ENCODE results near the gene PPP1R13L. TPM values are rescaled to one million over a fixed set of nuclear protein-coding genes. Genes with fewer than 3 reads are reported as not detected.

Gene PPP1R13L
- total RNA-seq, 1 experiment from 2014 or later = 27.5 TPM

DNA sequence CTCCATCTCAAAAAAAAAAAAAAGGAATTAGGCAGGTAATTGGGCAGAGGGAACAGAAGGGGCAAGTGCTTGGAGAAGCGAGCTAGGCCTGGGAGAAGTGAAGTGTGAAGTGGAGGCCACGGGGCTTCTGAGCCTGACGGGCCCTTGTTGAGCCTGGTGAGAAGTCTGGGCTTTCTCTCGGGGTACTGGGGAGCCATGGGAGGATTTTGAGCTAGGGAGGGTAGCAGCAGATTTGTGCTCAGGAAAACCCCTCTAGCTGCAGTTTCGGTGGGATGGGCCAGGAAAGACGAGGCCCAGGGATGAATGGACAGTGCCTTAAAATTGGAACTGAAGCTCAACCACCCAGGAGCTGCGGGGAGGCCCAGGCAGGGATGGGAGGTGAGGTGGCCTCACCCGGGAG lies 9.6 kb upstream of the PPP1R13L start:
- DNase-seq (ENCODE audit: low spot score) (no peak), ATAC-seq (no peak)
- Mint-ChIP-seq H3K4me1 (no peaks in the 10 kb centered on the region), H3K27ac (no peak overlapping the region), H3K9me3 (no peaks in the 10 kb centered on the region), H3K36me3 (peaks cover 33% of the 10 kb centered on the region), H3K4me3 (no peak overlapping the region), H3K27me3 (ENCODE audit: low read depth) (no peaks in the 10 kb centered on the region)
- POLR2A ChIA-PET = interaction anchor here (0.6 to 1.0 kb wide), 2 partner anchors 14 to 31 kb away, joined by 5 read pairs; no protein-coding TSS in a partner anchor
- CTCF ChIA-PET = interaction anchor here (0.6 to 3.8 kb wide), 6 partner anchors 11 to 68 kb away, joined by 3 to 21 read pairs (median 3); partner anchors contain the start of gene PPP1R13L
- TF ChIP-seq PRRX2 (CRISPR knock-in tag; IDR thresholded peaks at IDR 0.05) (no peak), NFYB (CRISPR knock-in tag; conservative IDR thresholded peaks at IDR 0.05; ENCODE audit: low read depth) (no peak), ZNF396 (CRISPR knock-in tag; IDR thresholded peaks at IDR 0.05; ENCODE audit: borderline replicate concordance) (no peak), GRHL2 (CRISPR knock-in tag; IDR thresholded peaks at IDR 0.05; ENCODE audit: insufficient replicate concordance, severe bottlenecking) (no peak), GTF2I (CRISPR knock-in tag; conservative IDR thresholded peaks at IDR 0.05) (no peak), ETV6 (CRISPR knock-in tag; IDR thresholded peaks at IDR 0.05) (no peak), ELF4 (CRISPR knock-in tag; IDR thresholded peaks at IDR 0.05; ENCODE audit: low read depth) (no peak), NR2C2 (CRISPR knock-in tag; IDR thresholded peaks at IDR 0.05) (no peak), ZNF671 (CRISPR knock-in tag; IDR thresholded peaks at IDR 0.05) (no peak), FOXK1 (CRISPR knock-in tag; IDR thresholded peaks at IDR 0.05) (no peak), GABPB1 (CRISPR knock-in tag; IDR thresholded peaks at IDR 0.05) (no peak), TCF7 (CRISPR knock-in tag; IDR thresholded peaks at IDR 0.05; ENCODE audit: low read depth) (no peak), NFE2L1 (CRISPR knock-in tag; IDR thresholded peaks at IDR 0.05) (no peak)
- TF ChIP-seq, protein P1, sequence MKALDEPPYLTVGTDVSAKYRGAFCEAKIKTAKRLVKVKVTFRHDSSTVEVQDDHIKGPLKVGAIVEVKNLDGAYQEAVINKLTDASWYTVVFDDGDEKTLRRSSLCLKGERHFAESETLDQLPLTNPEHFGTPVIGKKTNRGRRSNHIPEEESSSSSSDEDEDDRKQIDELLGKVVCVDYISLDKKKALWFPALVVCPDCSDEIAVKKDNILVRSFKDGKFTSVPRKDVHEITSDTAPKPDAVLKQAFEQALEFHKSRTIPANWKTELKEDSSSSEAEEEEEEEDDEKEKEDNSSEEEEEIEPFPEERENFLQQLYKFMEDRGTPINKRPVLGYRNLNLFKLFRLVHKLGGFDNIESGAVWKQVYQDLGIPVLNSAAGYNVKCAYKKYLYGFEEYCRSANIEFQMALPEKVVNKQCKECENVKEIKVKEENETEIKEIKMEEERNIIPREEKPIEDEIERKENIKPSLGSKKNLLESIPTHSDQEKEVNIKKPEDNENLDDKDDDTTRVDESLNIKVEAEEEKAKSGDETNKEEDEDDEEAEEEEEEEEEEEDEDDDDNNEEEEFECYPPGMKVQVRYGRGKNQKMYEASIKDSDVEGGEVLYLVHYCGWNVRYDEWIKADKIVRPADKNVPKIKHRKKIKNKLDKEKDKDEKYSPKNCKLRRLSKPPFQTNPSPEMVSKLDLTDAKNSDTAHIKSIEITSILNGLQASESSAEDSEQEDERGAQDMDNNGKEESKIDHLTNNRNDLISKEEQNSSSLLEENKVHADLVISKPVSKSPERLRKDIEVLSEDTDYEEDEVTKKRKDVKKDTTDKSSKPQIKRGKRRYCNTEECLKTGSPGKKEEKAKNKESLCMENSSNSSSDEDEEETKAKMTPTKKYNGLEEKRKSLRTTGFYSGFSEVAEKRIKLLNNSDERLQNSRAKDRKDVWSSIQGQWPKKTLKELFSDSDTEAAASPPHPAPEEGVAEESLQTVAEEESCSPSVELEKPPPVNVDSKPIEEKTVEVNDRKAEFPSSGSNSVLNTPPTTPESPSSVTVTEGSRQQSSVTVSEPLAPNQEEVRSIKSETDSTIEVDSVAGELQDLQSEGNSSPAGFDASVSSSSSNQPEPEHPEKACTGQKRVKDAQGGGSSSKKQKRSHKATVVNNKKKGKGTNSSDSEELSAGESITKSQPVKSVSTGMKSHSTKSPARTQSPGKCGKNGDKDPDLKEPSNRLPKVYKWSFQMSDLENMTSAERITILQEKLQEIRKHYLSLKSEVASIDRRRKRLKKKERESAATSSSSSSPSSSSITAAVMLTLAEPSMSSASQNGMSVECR (CRISPR knock-in tag; IDR thresholded peaks at IDR 0.05; ENCODE audit: borderline replicate concordance) = no peak
- TF ChIP-seq, protein P2, sequence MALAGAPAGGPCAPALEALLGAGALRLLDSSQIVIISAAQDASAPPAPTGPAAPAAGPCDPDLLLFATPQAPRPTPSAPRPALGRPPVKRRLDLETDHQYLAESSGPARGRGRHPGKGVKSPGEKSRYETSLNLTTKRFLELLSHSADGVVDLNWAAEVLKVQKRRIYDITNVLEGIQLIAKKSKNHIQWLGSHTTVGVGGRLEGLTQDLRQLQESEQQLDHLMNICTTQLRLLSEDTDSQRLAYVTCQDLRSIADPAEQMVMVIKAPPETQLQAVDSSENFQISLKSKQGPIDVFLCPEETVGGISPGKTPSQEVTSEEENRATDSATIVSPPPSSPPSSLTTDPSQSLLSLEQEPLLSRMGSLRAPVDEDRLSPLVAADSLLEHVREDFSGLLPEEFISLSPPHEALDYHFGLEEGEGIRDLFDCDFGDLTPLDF (CRISPR knock-in tag; IDR thresholded peaks at IDR 0.05) = no peak
- TF ChIP-seq, protein P3, sequence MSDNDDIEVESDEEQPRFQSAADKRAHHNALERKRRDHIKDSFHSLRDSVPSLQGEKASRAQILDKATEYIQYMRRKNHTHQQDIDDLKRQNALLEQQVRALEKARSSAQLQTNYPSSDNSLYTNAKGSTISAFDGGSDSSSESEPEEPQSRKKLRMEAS (CRISPR knock-in tag; IDR thresholded peaks at IDR 0.05) = no peak
- TF ChIP-seq, protein P4, sequence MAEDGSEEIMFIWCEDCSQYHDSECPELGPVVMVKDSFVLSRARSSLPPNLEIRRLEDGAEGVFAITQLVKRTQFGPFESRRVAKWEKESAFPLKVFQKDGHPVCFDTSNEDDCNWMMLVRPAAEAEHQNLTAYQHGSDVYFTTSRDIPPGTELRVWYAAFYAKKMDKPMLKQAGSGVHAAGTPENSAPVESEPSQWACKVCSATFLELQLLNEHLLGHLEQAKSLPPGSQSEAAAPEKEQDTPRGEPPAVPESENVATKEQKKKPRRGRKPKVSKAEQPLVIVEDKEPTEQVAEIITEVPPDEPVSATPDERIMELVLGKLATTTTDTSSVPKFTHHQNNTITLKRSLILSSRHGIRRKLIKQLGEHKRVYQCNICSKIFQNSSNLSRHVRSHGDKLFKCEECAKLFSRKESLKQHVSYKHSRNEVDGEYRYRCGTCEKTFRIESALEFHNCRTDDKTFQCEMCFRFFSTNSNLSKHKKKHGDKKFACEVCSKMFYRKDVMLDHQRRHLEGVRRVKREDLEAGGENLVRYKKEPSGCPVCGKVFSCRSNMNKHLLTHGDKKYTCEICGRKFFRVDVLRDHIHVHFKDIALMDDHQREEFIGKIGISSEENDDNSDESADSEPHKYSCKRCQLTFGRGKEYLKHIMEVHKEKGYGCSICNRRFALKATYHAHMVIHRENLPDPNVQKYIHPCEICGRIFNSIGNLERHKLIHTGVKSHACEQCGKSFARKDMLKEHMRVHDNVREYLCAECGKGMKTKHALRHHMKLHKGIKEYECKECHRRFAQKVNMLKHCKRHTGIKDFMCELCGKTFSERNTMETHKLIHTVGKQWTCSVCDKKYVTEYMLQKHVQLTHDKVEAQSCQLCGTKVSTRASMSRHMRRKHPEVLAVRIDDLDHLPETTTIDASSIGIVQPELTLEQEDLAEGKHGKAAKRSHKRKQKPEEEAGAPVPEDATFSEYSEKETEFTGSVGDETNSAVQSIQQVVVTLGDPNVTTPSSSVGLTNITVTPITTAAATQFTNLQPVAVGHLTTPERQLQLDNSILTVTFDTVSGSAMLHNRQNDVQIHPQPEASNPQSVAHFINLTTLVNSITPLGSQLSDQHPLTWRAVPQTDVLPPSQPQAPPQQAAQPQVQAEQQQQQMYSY (CRISPR knock-in tag; IDR thresholded peaks at IDR 0.05) = no peak
- TF ChIP-seq, protein P5, sequence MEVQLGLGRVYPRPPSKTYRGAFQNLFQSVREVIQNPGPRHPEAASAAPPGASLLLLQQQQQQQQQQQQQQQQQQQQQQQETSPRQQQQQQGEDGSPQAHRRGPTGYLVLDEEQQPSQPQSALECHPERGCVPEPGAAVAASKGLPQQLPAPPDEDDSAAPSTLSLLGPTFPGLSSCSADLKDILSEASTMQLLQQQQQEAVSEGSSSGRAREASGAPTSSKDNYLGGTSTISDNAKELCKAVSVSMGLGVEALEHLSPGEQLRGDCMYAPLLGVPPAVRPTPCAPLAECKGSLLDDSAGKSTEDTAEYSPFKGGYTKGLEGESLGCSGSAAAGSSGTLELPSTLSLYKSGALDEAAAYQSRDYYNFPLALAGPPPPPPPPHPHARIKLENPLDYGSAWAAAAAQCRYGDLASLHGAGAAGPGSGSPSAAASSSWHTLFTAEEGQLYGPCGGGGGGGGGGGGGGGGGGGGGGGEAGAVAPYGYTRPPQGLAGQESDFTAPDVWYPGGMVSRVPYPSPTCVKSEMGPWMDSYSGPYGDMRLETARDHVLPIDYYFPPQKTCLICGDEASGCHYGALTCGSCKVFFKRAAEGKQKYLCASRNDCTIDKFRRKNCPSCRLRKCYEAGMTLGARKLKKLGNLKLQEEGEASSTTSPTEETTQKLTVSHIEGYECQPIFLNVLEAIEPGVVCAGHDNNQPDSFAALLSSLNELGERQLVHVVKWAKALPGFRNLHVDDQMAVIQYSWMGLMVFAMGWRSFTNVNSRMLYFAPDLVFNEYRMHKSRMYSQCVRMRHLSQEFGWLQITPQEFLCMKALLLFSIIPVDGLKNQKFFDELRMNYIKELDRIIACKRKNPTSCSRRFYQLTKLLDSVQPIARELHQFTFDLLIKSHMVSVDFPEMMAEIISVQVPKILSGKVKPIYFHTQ (CRISPR knock-in tag; IDR thresholded peaks at IDR 0.05) = no peak
- TF ChIP-seq, protein P6, sequence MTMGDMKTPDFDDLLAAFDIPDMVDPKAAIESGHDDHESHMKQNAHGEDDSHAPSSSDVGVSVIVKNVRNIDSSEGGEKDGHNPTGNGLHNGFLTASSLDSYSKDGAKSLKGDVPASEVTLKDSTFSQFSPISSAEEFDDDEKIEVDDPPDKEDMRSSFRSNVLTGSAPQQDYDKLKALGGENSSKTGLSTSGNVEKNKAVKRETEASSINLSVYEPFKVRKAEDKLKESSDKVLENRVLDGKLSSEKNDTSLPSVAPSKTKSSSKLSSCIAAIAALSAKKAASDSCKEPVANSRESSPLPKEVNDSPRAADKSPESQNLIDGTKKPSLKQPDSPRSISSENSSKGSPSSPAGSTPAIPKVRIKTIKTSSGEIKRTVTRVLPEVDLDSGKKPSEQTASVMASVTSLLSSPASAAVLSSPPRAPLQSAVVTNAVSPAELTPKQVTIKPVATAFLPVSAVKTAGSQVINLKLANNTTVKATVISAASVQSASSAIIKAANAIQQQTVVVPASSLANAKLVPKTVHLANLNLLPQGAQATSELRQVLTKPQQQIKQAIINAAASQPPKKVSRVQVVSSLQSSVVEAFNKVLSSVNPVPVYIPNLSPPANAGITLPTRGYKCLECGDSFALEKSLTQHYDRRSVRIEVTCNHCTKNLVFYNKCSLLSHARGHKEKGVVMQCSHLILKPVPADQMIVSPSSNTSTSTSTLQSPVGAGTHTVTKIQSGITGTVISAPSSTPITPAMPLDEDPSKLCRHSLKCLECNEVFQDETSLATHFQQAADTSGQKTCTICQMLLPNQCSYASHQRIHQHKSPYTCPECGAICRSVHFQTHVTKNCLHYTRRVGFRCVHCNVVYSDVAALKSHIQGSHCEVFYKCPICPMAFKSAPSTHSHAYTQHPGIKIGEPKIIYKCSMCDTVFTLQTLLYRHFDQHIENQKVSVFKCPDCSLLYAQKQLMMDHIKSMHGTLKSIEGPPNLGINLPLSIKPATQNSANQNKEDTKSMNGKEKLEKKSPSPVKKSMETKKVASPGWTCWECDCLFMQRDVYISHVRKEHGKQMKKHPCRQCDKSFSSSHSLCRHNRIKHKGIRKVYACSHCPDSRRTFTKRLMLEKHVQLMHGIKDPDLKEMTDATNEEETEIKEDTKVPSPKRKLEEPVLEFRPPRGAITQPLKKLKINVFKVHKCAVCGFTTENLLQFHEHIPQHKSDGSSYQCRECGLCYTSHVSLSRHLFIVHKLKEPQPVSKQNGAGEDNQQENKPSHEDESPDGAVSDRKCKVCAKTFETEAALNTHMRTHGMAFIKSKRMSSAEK (CRISPR knock-in tag; IDR thresholded peaks at IDR 0.05; ENCODE audit: borderline replicate concordance) = no peak

All from WTC11 (cell line).